K562 (cell line): ENCODE results near the gene EPHA2. TPM values are rescaled to one million over a fixed set of nuclear protein-coding genes. Genes with fewer than 3 reads are reported as not detected.

Experiments
- ATAC-seq: fragments of 200-7000 bp; cut with Tn5 transposase; 3 replicates; pipeline ENCODE4 v1.9.1; 2020; ENCODE audit warnings: moderate library complexity
- BruUV-seq: library from RNA; stranded (reverse); fragments of 400-500 nt; replicated peaks from 2 replicates; lab custom pipeline; 2021; lab: Mats Ljungman, UMichigan
- CTCF ChIA-PET: fragments of 300-600 bp; formaldehyde crosslinking; extraction: SDS; loops from one replicate; lab custom pipeline; 2021; ENCODE audit warnings: low intra/inter-chr PET ratio; lab: Yijun Ruan, JAX
- POLR2A ChIA-PET: fragments of 300-600, 350-650 bp; sonication (Branson Sonifier 250); formaldehyde crosslinking; extraction: SDS; loops from one replicate; lab custom pipeline; 2021; ENCODE audit warnings: antibody characterized with exemption, inconsistent platforms; lab: Yijun Ruan, JAX
- DNase-seq, 4 experiments: peaks; one replicate each; pipeline versions ENCODE4 v3.0.0 to v3.0.0-alpha.2; 2011 to 2018; ENCODE audit warnings: low spot score in 3 of 4, mixed read lengths in 3 of 4; ENCODE audit errors: extremely low read depth in 1 of 4
- FAIRE-seq: peaks from 2 replicates; lab custom pipeline; 2011; peaks lifted over from hg19 to GRCh38; lab: Jason Lieb, UNC
- H2AFZ ChIP-seq: 2 replicates; pipeline ENCODE4 v1.6.0; 2011; ENCODE audit warnings: low read depth, low read length, control low read depth, inconsistent platforms
- H3K27ac ChIP-seq: fragments of 200-600 bp; 3 replicates; pipeline ENCODE4 v1.8.0; 2011; ENCODE audit warnings: low read depth, mild to moderate bottlenecking, control low read depth, inconsistent platforms, low read length, moderate library complexity, mixed read lengths; ENCODE audit errors: extremely low read depth
- H3K27me3 ChIP-seq, 2 experiments: fragments of 300-600 bp in 1 of 2; 2 replicates in 1 of 2; 3 replicates in 1 of 2; pipeline versions ENCODE4 v1.6.0 to v1.8.0; 2011; ENCODE audit warnings: inconsistent platforms in 2 of 2, low read length in 2 of 2, mild to moderate bottlenecking in 1 of 2, mixed read lengths in 1 of 2, moderate library complexity in 1 of 2; ENCODE audit not compliant: control insufficient read depth in 2 of 2, insufficient read depth in 2 of 2
- H3K36me3 ChIP-seq: fragments of 300-600 bp; 3 replicates; pipeline ENCODE4 v1.8.0; 2011; ENCODE audit warnings: mild to moderate bottlenecking, low read length, inconsistent platforms; ENCODE audit not compliant: control insufficient read depth, insufficient read depth
- H3K4me1 ChIP-seq, 2 experiments: fragments of 200-600 bp in 1 of 2; replicated peaks in 1 of 2; 2 replicates in 1 of 2; 3 replicates in 1 of 2; pipeline versions ENCODE4 v1.5.1 to v1.8.0; 2011; ENCODE audit warnings: inconsistent platforms in 2 of 2, low read length in 2 of 2, mild to moderate bottlenecking in 1 of 2, mixed read lengths in 1 of 2, moderate library complexity in 1 of 2; ENCODE audit not compliant: control insufficient read depth in 2 of 2, insufficient read depth in 2 of 2
- H3K4me2 ChIP-seq: 2 replicates; pipeline ENCODE4 v1.6.1; 2011; ENCODE audit warnings: low read length, control low read depth, inconsistent platforms, mixed read lengths; ENCODE audit not compliant: insufficient read depth
- H3K4me3 ChIP-seq: fragments of 200-600 bp; sonication (generic), shearing (Covaris generic); 2 replicates; pipeline ENCODE4 v1.5.1; 2016; ENCODE audit warnings: control low read depth, inconsistent platforms
- H3K79me2 ChIP-seq: fragments of 200-600 bp; 3 replicates; pipeline ENCODE4 v1.8.0; 2011; ENCODE audit warnings: low read length, inconsistent platforms; ENCODE audit not compliant: control insufficient read depth, insufficient read depth
- H3K9ac ChIP-seq, 2 experiments: 2 replicates each; pipeline versions ENCODE4 v1.6.0 to v1.6.1; 2011; ENCODE audit warnings: low read depth in 2 of 2, low read length in 2 of 2, control low read depth in 1 of 2, inconsistent platforms in 1 of 2, mild to moderate bottlenecking in 1 of 2, mixed read lengths in 1 of 2; ENCODE audit not compliant: insufficient read depth in 1 of 2
- H3K9me1 ChIP-seq: one replicate; pipeline ENCODE4 v1.6.0; 2011; ENCODE audit warnings: inconsistent platforms, mild to moderate bottlenecking, low read length, moderate library complexity; ENCODE audit not compliant: control insufficient read depth, insufficient read depth
- H3K9me3 ChIP-seq: replicated peaks from 2 replicates; pipeline ENCODE4 v1.5.1; 2011; ENCODE audit warnings: low read depth, low read length, inconsistent platforms; ENCODE audit not compliant: control insufficient read depth, insufficient read depth
- H4K20me1 ChIP-seq: replicated peaks from 2 replicates; pipeline ENCODE4 v1.6.1; 2011; ENCODE audit warnings: low read length, inconsistent platforms, mixed read lengths; ENCODE audit not compliant: control insufficient read depth, insufficient read depth
- HDAC8 ChIP-seq: fragments of 450-650 bp; IDR thresholded peaks from 2 replicates; pipeline ENCODE4 v1.6.1; 2016; ENCODE audit warnings: mild to moderate bottlenecking, missing genetic modification characterization, moderate library complexity, missing compliant biosample characterization
- RBM34 ChIP-seq: fragments of 200-400 bp; formaldehyde crosslinking; IDR thresholded peaks from 2 replicates; pipeline ENCODE4 v1.6.1; 2018; ENCODE audit warnings: low read length, borderline replicate concordance; ENCODE audit not compliant: insufficient read depth
- SMAD2 ChIP-seq: fragments of 150-350 bp; IDR thresholded peaks from 2 replicates; pipeline ENCODE4 v1.6.1; 2014; ENCODE audit warnings: low read depth, mild to moderate bottlenecking, low read length
- WGBS: fragments of 100-300 bp; shearing (Covaris generic); methylation state at CpG from one replicate; pipeline ENCODE4 v1.1.6; 2016; ENCODE audit warnings: low coverage, mixed read lengths; ENCODE audit not compliant: insufficient coverage; ENCODE audit errors: missing lambda C conversion rate; 5-methylcytosine and 5-hydroxymethylcytosine counted together
- in situ Hi-C: fragments of 300-500 bp; cut with MboI; formaldehyde crosslinking; loops from 4 replicates; pipeline ENCODE4 v1.15.0; 2018; ENCODE audit warnings: inconsistent platforms, mixed read lengths
- intact Hi-C: fragments of 100-400 bp; cut with micrococcal nuclease; formaldehyde crosslinking; loops from 2 replicates; pipeline ENCODE4 v1.14.2; 2022
- polyA plus RNA-seq, 8 experiments: library from polyadenylated mRNA; depleted of rRNA in 4 of 8; stranded (reverse) in 5 of 8; unstranded in 3 of 8; fragments of >200 nt; fragmentation: Nextera tagmentation in 2 of 8; fragmentation: Illumina TruSeq in 1 of 8; extraction: Ambion mirVana in 2 of 8; extraction: Trizol in 1 of 8; gene quantifications; 2 replicates each; pipeline versions ENCODE4 v1.2.1 to v1.2.3, GENCODE V29; 2011 to 2014; ENCODE audit warnings: inconsistent platforms in 1 of 8, missing spikeins in 1 of 8
- total RNA-seq, 7 experiments: library from RNA; depleted of rRNA in 6 of 7; stranded (reverse); fragments of >200 nt in 6 of 7; fragmentation: Illumina TruSeq in 2 of 7; extraction: Trizol in 2 of 7; gene quantifications; 2 replicates each; pipeline versions ENCODE4 v1.2.1 to v1.2.3, GENCODE V29; 2011 to 2021; ENCODE audit warnings: low replicate concordance in 1 of 7
- TF ChIP-seq, protein P1 (sequence below): fragments of 450-650 bp; IDR thresholded peaks from 2 replicates; pipeline ENCODE4 v1.6.1; 2016; ENCODE audit warnings: low read depth

Gene EPHA2
- total and polyA plus RNA-seq, 9 of the 15 experiments (the other 6 are each of a cell fraction or from before 2014, with no cell fraction given), result 0.04 to 0.40 (median 0.07) TPM; not detected in 4

DNA sequence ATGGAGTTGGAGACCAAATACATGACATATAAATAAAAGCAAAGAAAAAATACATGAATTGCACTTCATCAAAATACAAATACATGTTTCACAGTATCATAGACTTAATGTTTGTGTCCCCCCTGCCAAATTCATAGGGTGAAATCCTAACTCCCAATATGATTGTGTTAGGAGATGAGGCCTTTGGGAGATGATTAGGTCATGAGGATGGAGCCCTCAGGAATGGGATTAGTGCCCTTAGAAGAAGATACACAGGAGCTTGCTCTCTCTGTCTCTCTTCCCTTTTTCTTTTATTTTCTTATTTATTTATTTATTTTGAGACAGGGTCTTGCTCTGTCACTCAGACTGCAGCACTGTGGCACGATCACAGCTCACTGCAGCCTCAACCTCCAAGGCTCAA is 56.5 kb downstream of the EPHA2 start:
- no peaks in the 10 kb centered on the region for H3K79me2 ChIP-seq
- no peaks in the 10 kb centered on the region for H4K20me1 ChIP-seq
- no peak overlapping the region for H3K27ac ChIP-seq
- H3K9ac ChIP-seq, result no peak overlapping the region
- WGBS, result 8% methylated on average over 1 of the region's 1 CpG
- ATAC-seq, result no peak
- in situ Hi-C loops (no loop called here), intact Hi-C loops (no loop called here)
- FAIRE-seq, result no peak
- H3K27me3 ChIP-seq, result peaks cover 8 to 26% of the 10 kb centered on the region in 2 experiments; a peak in 4 of 5 replicates
- peaks cover 0 to 7% of the 10 kb centered on the region in 2 experiments; a peak in 2 of 5 replicates for H3K4me1 ChIP-seq
- BruUV-seq, result no TSS peak
- H3K36me3 ChIP-seq, result no peaks in the 10 kb centered on the region
- peaks cover 4% of the 10 kb centered on the region; the same call in 1 of the 2 replicates for H3K9me3 ChIP-seq
- TF ChIP-seq, protein P1, sequence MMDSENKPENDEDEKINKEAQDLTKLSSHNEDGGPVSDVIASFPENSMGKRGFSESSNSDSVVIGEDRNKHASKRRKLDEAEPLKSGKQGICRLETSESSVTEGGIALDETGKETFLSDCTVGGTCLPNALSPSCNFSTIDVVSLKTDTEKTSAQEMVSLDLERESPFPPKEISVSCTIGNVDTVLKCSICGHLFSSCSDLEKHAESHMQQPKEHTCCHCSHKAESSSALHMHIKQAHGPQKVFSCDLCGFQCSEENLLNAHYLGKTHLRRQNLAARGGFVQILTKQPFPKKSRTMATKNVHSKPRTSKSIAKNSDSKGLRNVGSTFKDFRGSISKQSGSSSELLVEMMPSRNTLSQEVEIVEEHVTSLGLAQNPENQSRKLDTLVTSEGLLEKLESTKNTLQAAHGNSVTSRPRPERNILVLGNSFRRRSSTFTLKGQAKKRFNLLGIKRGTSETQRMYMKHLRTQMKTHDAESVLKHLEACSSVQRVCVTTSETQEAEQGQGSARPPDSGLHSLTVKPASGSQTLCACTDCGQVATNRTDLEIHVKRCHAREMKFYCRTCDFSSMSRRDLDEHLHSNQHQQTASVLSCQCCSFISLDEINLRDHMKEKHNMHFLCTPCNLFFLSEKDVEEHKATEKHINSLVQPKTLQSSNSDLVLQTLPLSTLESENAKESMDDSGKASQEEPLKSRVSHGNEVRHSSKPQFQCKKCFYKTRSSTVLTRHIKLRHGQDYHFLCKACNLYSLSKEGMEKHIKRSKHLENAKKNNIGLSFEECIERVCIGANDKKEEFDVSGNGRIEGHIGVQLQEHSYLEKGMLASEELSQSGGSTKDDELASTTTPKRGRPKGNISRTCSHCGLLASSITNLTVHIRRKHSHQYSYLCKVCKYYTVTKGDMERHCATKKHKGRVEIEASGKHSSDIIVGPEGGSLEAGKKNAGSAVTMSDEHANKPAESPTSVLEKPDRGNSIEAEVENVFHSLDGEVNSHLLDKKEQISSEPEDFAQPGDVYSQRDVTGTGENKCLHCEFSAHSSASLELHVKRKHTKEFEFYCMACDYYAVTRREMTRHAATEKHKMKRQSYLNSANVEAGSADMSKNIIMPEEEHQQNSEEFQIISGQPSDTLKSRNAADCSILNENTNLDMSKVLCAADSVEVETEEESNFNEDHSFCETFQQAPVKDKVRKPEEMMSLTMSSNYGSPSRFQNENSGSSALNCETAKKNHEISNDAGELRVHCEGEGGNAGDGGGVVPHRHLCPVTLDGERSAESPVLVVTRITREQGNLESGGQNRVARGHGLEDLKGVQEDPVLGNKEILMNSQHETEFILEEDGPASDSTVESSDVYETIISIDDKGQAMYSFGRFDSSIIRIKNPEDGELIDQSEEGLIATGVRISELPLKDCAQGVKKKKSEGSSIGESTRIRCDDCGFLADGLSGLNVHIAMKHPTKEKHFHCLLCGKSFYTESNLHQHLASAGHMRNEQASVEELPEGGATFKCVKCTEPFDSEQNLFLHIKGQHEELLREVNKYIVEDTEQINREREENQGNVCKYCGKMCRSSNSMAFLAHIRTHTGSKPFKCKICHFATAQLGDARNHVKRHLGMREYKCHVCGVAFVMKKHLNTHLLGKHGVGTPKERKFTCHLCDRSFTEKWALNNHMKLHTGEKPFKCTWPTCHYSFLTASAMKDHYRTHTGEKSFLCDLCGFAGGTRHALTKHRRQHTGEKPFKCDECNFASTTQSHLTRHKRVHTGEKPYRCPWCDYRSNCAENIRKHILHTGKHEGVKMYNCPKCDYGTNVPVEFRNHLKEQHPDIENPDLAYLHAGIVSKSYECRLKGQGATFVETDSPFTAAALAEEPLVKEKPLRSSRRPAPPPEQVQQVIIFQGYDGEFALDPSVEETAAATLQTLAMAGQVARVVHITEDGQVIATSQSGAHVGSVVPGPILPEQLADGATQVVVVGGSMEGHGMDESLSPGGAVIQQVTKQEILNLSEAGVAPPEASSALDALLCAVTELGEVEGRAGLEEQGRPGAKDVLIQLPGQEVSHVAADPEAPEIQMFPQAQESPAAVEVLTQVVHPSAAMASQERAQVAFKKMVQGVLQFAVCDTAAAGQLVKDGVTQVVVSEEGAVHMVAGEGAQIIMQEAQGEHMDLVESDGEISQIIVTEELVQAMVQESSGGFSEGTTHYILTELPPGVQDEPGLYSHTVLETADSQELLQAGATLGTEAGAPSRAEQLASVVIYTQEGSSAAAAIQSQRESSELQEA, result no peak
- TF ChIP-seq RBM34, result no peak
- no peak for TF ChIP-seq HDAC8 (tag)
- no peak for TF ChIP-seq SMAD2
- CTCF ChIA-PET, result no interaction called here
- POLR2A ChIA-PET, result interaction anchor here (1.1 to 1.7 kb wide), 2 partner anchors 45 to 48 kb away, joined by 3 read pairs; no protein-coding TSS in a partner anchor
- H2AFZ ChIP-seq, result no peak overlapping the region
- H3K4me3 ChIP-seq, result no peak overlapping the region
- H3K4me2 ChIP-seq, result no peak overlapping the region
- no peaks in the 10 kb centered on the region for H3K9me1 ChIP-seq
- DNase-seq, result no peak
